ENCODE measurements around the gene EEF2K. TPM values are rescaled to one million over a fixed set of nuclear protein-coding genes. Genes with fewer than 3 reads are reported as not detected.

The EEF2K gene
- total and polyA plus RNA-seq, 2 of the 13 experiments (the other 11 are each of a cell fraction or from before 2014, with no cell fraction given) = 22.0 to 23.8 TPM

- TF ChIP-seq UBTF (CRISPR knock-in tag; IDR thresholded peaks at IDR 0.05) = no peak
Measured at GRCh38 chr16:22297871-22298733, 92.0 kb downstream of the EEF2K start (continued).

GRCh38 chr16:22299036-22299435 is 93.0 kb downstream of the EEF2K start:
- Histone ChIP-seq H3K36me3 (replicated peaks in 1 of 2; ENCODE audit: control insufficient read depth in 1 of 2, insufficient read depth in 2 of 2, low read length in 2 of 2) (peaks cover 21 to 27% of the 10 kb centered on the region in 2 experiments), H3K27ac (ENCODE audit: extremely low read length, insufficient read depth, low read length) (no peak overlapping the region), H3K9ac (ENCODE audit: insufficient read depth, low read depth, low read length) (no peak overlapping the region; the same call in 1 of the 2 replicates), H3K27me3 (ENCODE audit: control insufficient read depth in 1 of 2, insufficient read depth in 2 of 2, low read length in 2 of 2) (no peaks in the 10 kb centered on the region; a peak in 1 of 5 replicates), H3K4me3 (replicated peaks in 1 of 3; ENCODE audit: insufficient read depth in 1 of 3, low read depth in 2 of 3, low read length in 3 of 3) (peak overlapping the region in 2 of 3 experiments; percentile 92 to 94; a peak in 2 of 6 replicates), H3K4me1 (ENCODE audit: insufficient read depth, low read length) (peaks cover 34% of the 10 kb centered on the region), H4K20me1 (ENCODE audit: insufficient read depth, low read length) (peaks cover 50% of the 10 kb centered on the region), H2AFZ (ENCODE audit: low read length) (no peak overlapping the region), H3K9me3 (ENCODE audit: low read length) (no peaks in the 10 kb centered on the region), H3K79me2 (ENCODE audit: insufficient read depth, low read length) (peaks cover 57% of the 10 kb centered on the region), H3K4me2 (ENCODE audit: low read depth, low read length) (peak overlapping the region; percentile 88)
- in situ Hi-C loops (cut with HindIII; ENCODE audit: extremely low pct_ligation_motif_present, low pct_unique_long_range_greater_than_20kb) = loop anchor here (5.0 kb wide), 1 partner anchor 102 kb away; no protein-coding TSS in a partner anchor
- POLR2A ChIA-PET = interaction anchor here (0.6 to 4.6 kb wide), 13 partner anchors 55 to 137 kb away, joined by 3 to 68 read pairs (median 5); partner anchors contain the start of genes CDR2 and EEF2K
- no TSS peak for BruUV-seq (replicated peaks)
- CTCF ChIA-PET (ENCODE audit: low intra/inter-chr PET ratio, low total read pairs) = interaction anchor here (1.7 kb wide), 1 partner anchor 95 kb away, joined by 3 read pairs; no protein-coding TSS in a partner anchor
- WGBS (ENCODE audit: low lambda C conversion rate) = 94% methylated on average over 1 of the region's 1 CpG
- intact Hi-C loops (cut with micrococcal nuclease; ENCODE audit: unreplicated experiment) = no loop called here
- DNase-seq (ENCODE audit: low spot score) (no peak), FAIRE-seq (no peak), ATAC-seq (no peak)
- TF ChIP-seq ZNF17 (CRISPR knock-in tag; IDR thresholded peaks at IDR 0.05) = 0 out of 2 replicates have a peak, but pooled peaks have one; percentile 4
- no peak for TF ChIP-seq ZBTB34 (CRISPR knock-in tag; IDR thresholded peaks at IDR 0.05)
- peak; percentile 26; the same call in 1 of the 2 replicates for TF ChIP-seq ZC3H13 (CRISPR knock-in tag; IDR thresholded peaks at IDR 0.05)
- TF ChIP-seq ZFY (CRISPR knock-in tag; IDR thresholded peaks at IDR 0.05) = no peak
- no peak for TF ChIP-seq ISX (CRISPR knock-in tag; conservative IDR thresholded peaks at IDR 0.05)
- TF ChIP-seq MED1 (CRISPR knock-in tag; IDR thresholded peaks at IDR 0.05) = no peak
- TF ChIP-seq ZNF891 (CRISPR knock-in tag; IDR thresholded peaks at IDR 0.05) = no peak
- no peak for TF ChIP-seq RAD51 (IDR thresholded peaks at IDR 0.05; ENCODE audit: borderline replicate concordance)

Data from HepG2 (cell line).